Measurements from ENCODE around the gene STATH. TPM values are rescaled to one million over a fixed set of nuclear protein-coding genes. Genes with fewer than 3 reads are reported as not detected.

The STATH gene
- total RNA-seq (not detected), polyA plus RNA-seq (not detected)
- long read RNA-seq, donor 1, result 0 reads
- long read RNA-seq, donor 2, result 0 reads
- long read RNA-seq, donor 3, result 0 reads
- long read RNA-seq, donor 4, result 0 reads

GRCh38 chr4:69995526-69996016 lies at the start of gene STATH:
Gene STATH, plus strand, starts transcription at chr4:69995966. Its CDS starts 2,472 bp downstream, at chr4:69998438.
- DNase-seq, result no peak
- Histone ChIP-seq H3K4me1 (ENCODE audit: control insufficient read depth, insufficient read depth, low read length) (no peaks in the 10 kb centered on the region), H3K9me3 (ENCODE audit: control insufficient read depth, low read length) (no peaks in the 10 kb centered on the region), H3K27ac (ENCODE audit: low read length) (no peak within 1 kb of the TSS), H3K27me3 (ENCODE audit: control insufficient read depth, insufficient read depth) (no peaks in the 10 kb centered on the region), H3K4me3 (ENCODE audit: low read length) (no peak within 1 kb of the TSS)
- intact Hi-C loops (cut with DNase I), result no loop called here
- 58% methylated on average over 3 of the region's 3 CpGs for WGBS
- ATAC-seq, result no peak

GRCh38 chr4:69951602-69952001 lies 44.2 kb upstream of the STATH start:
- no peak for ATAC-seq
- Histone ChIP-seq H3K4me3 (ENCODE audit: low read length) (no peak overlapping the region), H3K27me3 (ENCODE audit: control insufficient read depth, insufficient read depth) (no peaks in the 10 kb centered on the region)

GRCh38 chr4:69957209-69957608 lies 38.6 kb upstream of the STATH start:
- whole genome bisulfite sequencing, result 93% methylated on average over 1 of the region's 1 CpG
- H3K27ac ChIP-seq (ENCODE audit: low read length), result no peak overlapping the region
- no peaks in the 10 kb centered on the region for H3K27me3 ChIP-seq (ENCODE audit: control insufficient read depth, insufficient read depth)
- ATAC-seq (no peak), DNase-seq (no peak)
- H3K4me1 ChIP-seq (ENCODE audit: control insufficient read depth, insufficient read depth, low read length), result no peaks in the 10 kb centered on the region
- H3K4me3 ChIP-seq (ENCODE audit: low read length), result no peak overlapping the region
- H3K9me3 ChIP-seq (ENCODE audit: control insufficient read depth, low read length), result no peaks in the 10 kb centered on the region
- intact Hi-C loops (cut with DNase I), result no loop called here

More at GRCh38 chr4:69951602-69952001, 44.2 kb upstream of the STATH start:
- intact Hi-C loops (cut with DNase I), result no loop called here
- WGBS, result 47% methylated on average over 3 of the region's 3 CpGs
- DNase-seq, result no peak
- H3K4me1 ChIP-seq (ENCODE audit: control insufficient read depth, insufficient read depth, low read length), result no peaks in the 10 kb centered on the region
- H3K9me3 ChIP-seq (ENCODE audit: control insufficient read depth, low read length), result no peaks in the 10 kb centered on the region
- H3K27ac ChIP-seq (ENCODE audit: low read length), result no peak overlapping the region

GRCh38 chr4:69965628-69966027 lies 30.1 kb upstream of the STATH start, which contains the start of gene CSN2:
Gene CSN2, minus strand, starts transcription at chr4:69965728. Its CDS starts 4,733 bp downstream, at chr4:69960995.
- H3K27me3 ChIP-seq (ENCODE audit: control insufficient read depth, insufficient read depth), result no peaks in the 10 kb centered on the region
- H3K9me3 ChIP-seq (ENCODE audit: control insufficient read depth, low read length), result no peaks in the 10 kb centered on the region
- ATAC-seq (no peak), DNase-seq (no peak)
- intact Hi-C loops (cut with DNase I), result no loop called here
- 77% methylated on average over 2 of the region's 2 CpGs for WGBS
- no peaks in the 10 kb centered on the region for H3K4me1 ChIP-seq (ENCODE audit: control insufficient read depth, insufficient read depth, low read length)
- no peak within 1 kb of the TSS for H3K27ac ChIP-seq (ENCODE audit: low read length)
- H3K4me3 ChIP-seq (ENCODE audit: low read length), result no peak within 1 kb of the TSS

GRCh38 chr4:69970071-69970470 lies 25.7 kb upstream of the STATH start:
- Histone ChIP-seq H3K27ac (ENCODE audit: low read length) (no peak overlapping the region), H3K4me1 (ENCODE audit: control insufficient read depth, insufficient read depth, low read length) (no peaks in the 10 kb centered on the region), H3K27me3 (ENCODE audit: control insufficient read depth, insufficient read depth) (no peaks in the 10 kb centered on the region), H3K4me3 (ENCODE audit: low read length) (no peak overlapping the region), H3K9me3 (ENCODE audit: control insufficient read depth, low read length) (no peaks in the 10 kb centered on the region)
- 65% methylated on average over 1 of the region's 1 CpG for WGBS
- DNase-seq (no peak), ATAC-seq (no peak)
- intact Hi-C loops (cut with DNase I), result no loop called here

- no peaks in the 10 kb centered on the region for H3K27me3 ChIP-seq (ENCODE audit: control insufficient read depth, insufficient read depth)
- ATAC-seq, result no peak
- intact Hi-C loops (cut with DNase I), result no loop called here
- DNase-seq, result no peak
- 55% methylated on average over 1 of the region's 1 CpG for WGBS
- H3K4me1 ChIP-seq (ENCODE audit: control insufficient read depth, insufficient read depth, low read length), result no peaks in the 10 kb centered on the region
- no peaks in the 10 kb centered on the region for H3K9me3 ChIP-seq (ENCODE audit: control insufficient read depth, low read length)
- H3K4me3 ChIP-seq (ENCODE audit: low read length), result no peak overlapping the region
- no peak overlapping the region for H3K27ac ChIP-seq (ENCODE audit: low read length)
These were observed 21.1 kb upstream of the STATH start for GRCh38 chr4:69974631-69975030.

GRCh38 chr4:69977582-69977981 lies 18.2 kb upstream of the STATH start:
- no peaks in the 10 kb centered on the region for H3K4me1 ChIP-seq (ENCODE audit: control insufficient read depth, insufficient read depth, low read length)
- DNase-seq (no peak), ATAC-seq (no peak)
- H3K9me3 ChIP-seq (ENCODE audit: control insufficient read depth, low read length), result no peaks in the 10 kb centered on the region
- H3K27me3 ChIP-seq (ENCODE audit: control insufficient read depth, insufficient read depth), result no peaks in the 10 kb centered on the region
- H3K4me3 ChIP-seq (ENCODE audit: low read length), result no peak overlapping the region
- intact Hi-C loops (cut with DNase I), result no loop called here
- no peak overlapping the region for H3K27ac ChIP-seq (ENCODE audit: low read length)

- Histone ChIP-seq H3K27ac (ENCODE audit: low read length) (no peak overlapping the region), H3K27me3 (ENCODE audit: control insufficient read depth, insufficient read depth) (no peaks in the 10 kb centered on the region), H3K4me1 (ENCODE audit: control insufficient read depth, insufficient read depth, low read length) (no peaks in the 10 kb centered on the region), H3K4me3 (ENCODE audit: low read length) (no peak overlapping the region), H3K9me3 (ENCODE audit: control insufficient read depth, low read length) (no peaks in the 10 kb centered on the region)
- ATAC-seq (peak; percentile 29 to 50), DNase-seq (no peak)
- intact Hi-C loops (cut with DNase I), result no loop called here
- 21% methylated on average over 2 of the region's 2 CpGs for WGBS
These were observed 11.7 kb upstream of the STATH start for GRCh38 chr4:69984030-69984443.

GRCh38 chr4:69986663-69987062 lies 9.1 kb upstream of the STATH start:
- intact Hi-C loops (cut with DNase I), result no loop called here
- no peak overlapping the region for H3K4me3 ChIP-seq (ENCODE audit: low read length)
- no peaks in the 10 kb centered on the region for H3K27me3 ChIP-seq (ENCODE audit: control insufficient read depth, insufficient read depth)
- no peaks in the 10 kb centered on the region for H3K4me1 ChIP-seq (ENCODE audit: control insufficient read depth, insufficient read depth, low read length)
- DNase-seq (no peak), ATAC-seq (no peak)
- H3K27ac ChIP-seq (ENCODE audit: low read length), result no peak overlapping the region
- H3K9me3 ChIP-seq (ENCODE audit: control insufficient read depth, low read length), result no peaks in the 10 kb centered on the region
- 67% methylated on average over 1 of the region's 1 CpG for WGBS

GRCh38 chr4:69991016-69991415 lies 4.8 kb upstream of the STATH start:
- Histone ChIP-seq H3K27ac (ENCODE audit: low read length) (no peak overlapping the region), H3K4me1 (ENCODE audit: control insufficient read depth, insufficient read depth, low read length) (no peaks in the 10 kb centered on the region), H3K9me3 (ENCODE audit: control insufficient read depth, low read length) (no peaks in the 10 kb centered on the region), H3K4me3 (ENCODE audit: low read length) (no peak overlapping the region), H3K27me3 (ENCODE audit: control insufficient read depth, insufficient read depth) (no peaks in the 10 kb centered on the region)
- 54% methylated on average over 4 of the region's 4 CpGs for WGBS
- DNase-seq (no peak), ATAC-seq (no peak)
- intact Hi-C loops (cut with DNase I), result no loop called here

- Histone ChIP-seq H3K27ac (ENCODE audit: low read length) (no peak overlapping the region), H3K4me3 (ENCODE audit: low read length) (no peak overlapping the region), H3K4me1 (ENCODE audit: control insufficient read depth, insufficient read depth, low read length) (no peaks in the 10 kb centered on the region), H3K27me3 (ENCODE audit: control insufficient read depth, insufficient read depth) (no peaks in the 10 kb centered on the region), H3K9me3 (ENCODE audit: control insufficient read depth, low read length) (no peaks in the 10 kb centered on the region)
- WGBS, result 79% methylated on average over 5 of the region's 5 CpGs
- intact Hi-C loops (cut with DNase I), result no loop called here
- ATAC-seq, result no peak
- DNase-seq, result no peak
These were observed 984 bp upstream of the STATH start for GRCh38 chr4:69994782-69995181.

GRCh38 chr4:69999420-69999819 lies 3.7 kb downstream of the STATH start:
- no peak overlapping the region for H3K4me3 ChIP-seq (ENCODE audit: low read length)
- intact Hi-C loops (cut with DNase I), result no loop called here
- no peak for ATAC-seq
- no peak for DNase-seq
- no peak overlapping the region for H3K27ac ChIP-seq (ENCODE audit: low read length)
- H3K9me3 ChIP-seq (ENCODE audit: control insufficient read depth, low read length), result no peaks in the 10 kb centered on the region
- 85% methylated on average over 3 of the region's 3 CpGs for WGBS
- no peaks in the 10 kb centered on the region for H3K4me1 ChIP-seq (ENCODE audit: control insufficient read depth, insufficient read depth, low read length)
- no peaks in the 10 kb centered on the region for H3K27me3 ChIP-seq (ENCODE audit: control insufficient read depth, insufficient read depth)
